Fibroblast of villous mesenchyme (primary cell): ENCODE results near the gene FOXP2. TPM values are rescaled to one million over a fixed set of nuclear protein-coding genes. Genes with fewer than 3 reads are reported as not detected.
"Not testable (repeated sequence)": the region's sequence is repeated elsewhere in the genome, so short reads cannot be mapped to it uniquely, and the experiment has no call there.

Source experiments
- DNase-seq: peaks from one replicate; pipeline ENCODE4 v3.0.0-alpha.2; 2010; ENCODE audit warnings: low read depth
- H3K4me3 ChIP-seq: 2 replicates; pipeline ENCODE4 v1.5.1; 2011; ENCODE audit warnings: low read depth, mild to moderate bottlenecking, low read length
- total RNA-seq: library from RNA; depleted of rRNA; stranded (reverse); fragments of >200 nt; gene quantifications from 2 replicates; pipeline ENCODE4 v1.2.3, GENCODE V29; 2012
- TF ChIP-seq, protein P1 (sequence below): IDR thresholded peaks from 2 replicates; pipeline ENCODE4 v1.5.1; 2012; ENCODE audit warnings: low read depth, mild to moderate bottlenecking, low read length; ENCODE audit not compliant: insufficient read depth

FOXP2 gene
- total RNA-seq, 1 donor = 0.86 TPM

DNA sequence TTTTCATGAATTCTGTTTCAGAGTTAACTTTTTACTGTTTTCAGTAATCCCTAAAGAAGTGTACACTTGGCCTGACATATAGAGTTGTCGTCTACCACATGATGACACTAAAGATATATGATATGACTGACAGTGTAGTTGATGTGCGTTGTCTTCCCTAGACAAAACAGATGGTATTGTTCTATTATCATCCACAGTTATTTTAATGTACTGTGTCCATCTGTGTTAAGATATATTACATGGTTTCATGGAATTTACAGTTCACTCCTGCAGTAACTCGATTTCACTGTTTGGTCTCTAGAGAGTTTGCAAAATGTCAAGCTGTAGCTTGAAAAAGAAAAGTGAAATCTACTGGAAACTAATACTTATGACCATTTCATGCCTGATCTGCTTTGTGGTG lies 18.1 kb downstream of the FOXP2 start:
- DNase-seq = no peak
- TF ChIP-seq, protein P1, sequence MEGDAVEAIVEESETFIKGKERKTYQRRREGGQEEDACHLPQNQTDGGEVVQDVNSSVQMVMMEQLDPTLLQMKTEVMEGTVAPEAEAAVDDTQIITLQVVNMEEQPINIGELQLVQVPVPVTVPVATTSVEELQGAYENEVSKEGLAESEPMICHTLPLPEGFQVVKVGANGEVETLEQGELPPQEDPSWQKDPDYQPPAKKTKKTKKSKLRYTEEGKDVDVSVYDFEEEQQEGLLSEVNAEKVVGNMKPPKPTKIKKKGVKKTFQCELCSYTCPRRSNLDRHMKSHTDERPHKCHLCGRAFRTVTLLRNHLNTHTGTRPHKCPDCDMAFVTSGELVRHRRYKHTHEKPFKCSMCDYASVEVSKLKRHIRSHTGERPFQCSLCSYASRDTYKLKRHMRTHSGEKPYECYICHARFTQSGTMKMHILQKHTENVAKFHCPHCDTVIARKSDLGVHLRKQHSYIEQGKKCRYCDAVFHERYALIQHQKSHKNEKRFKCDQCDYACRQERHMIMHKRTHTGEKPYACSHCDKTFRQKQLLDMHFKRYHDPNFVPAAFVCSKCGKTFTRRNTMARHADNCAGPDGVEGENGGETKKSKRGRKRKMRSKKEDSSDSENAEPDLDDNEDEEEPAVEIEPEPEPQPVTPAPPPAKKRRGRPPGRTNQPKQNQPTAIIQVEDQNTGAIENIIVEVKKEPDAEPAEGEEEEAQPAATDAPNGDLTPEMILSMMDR = no peak
- H3K4me3 ChIP-seq = no peak overlapping the region

DNA sequence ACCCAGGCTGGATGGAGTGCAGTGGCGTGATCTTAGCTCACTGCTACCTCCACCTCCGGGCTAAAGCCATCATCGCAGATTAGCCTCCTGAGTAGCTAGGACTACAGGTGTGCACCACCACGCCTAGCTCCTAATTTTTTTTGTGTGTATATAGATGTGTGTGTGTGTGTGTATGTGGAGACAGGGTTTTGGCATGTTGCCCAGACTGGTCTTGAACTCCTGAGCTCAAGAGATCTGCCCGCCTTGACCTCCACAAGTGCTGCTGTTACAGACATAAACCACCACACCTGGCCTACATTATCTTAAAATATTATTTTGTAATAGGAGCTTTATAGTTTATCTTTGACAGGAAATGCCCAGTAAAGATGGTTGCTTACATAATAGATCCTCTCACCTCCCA lies 25.0 kb downstream of the FOXP2 start:
- H3K4me3 ChIP-seq = no peak overlapping the region
- DNase-seq = no peak
- TF ChIP-seq, protein P1 = no peak

DNA sequence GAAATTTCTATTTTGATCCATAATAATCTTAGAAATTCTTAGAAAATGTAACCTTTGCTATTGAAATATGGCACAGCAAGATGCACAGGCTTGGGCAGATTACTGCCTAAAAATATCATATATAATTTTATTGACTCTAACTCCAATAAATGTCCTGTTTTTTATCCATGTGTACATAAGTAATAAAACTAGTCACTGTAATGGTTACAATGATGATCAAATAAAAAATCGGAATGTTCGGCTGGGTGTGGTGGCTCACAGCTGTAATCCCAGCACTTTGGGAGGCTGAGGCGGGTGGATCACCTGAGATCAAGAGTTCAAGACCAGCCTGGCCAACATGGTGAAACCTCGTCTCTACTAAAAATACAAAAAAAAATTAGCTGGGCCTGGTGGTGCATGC lies 26.3 kb downstream of the FOXP2 start:
- not testable (repeated sequence) for H3K4me3 ChIP-seq, DNase-seq

DNA sequence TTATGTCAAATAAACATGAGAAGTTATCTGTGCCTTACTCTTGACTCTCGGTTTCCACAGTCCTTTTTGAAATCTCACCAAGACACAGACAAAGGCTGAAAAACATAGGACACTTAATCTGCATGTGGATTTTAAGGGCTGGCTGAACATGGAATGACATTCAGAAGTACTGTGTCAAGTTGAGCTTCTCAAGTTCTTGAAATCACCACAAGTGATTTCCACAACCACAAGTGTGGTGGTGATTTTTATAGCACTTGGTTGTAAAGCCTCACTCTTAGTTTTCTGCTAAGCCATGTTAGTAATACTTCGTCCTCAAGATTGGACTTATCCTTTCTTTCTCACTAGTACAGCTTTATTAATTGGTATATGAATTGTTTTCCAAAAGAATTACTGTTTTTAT lies 29.6 kb downstream of the FOXP2 start:
- TF ChIP-seq, protein P1 = no peak
- H3K4me3 ChIP-seq = no peak overlapping the region
- no peak for DNase-seq

DNA sequence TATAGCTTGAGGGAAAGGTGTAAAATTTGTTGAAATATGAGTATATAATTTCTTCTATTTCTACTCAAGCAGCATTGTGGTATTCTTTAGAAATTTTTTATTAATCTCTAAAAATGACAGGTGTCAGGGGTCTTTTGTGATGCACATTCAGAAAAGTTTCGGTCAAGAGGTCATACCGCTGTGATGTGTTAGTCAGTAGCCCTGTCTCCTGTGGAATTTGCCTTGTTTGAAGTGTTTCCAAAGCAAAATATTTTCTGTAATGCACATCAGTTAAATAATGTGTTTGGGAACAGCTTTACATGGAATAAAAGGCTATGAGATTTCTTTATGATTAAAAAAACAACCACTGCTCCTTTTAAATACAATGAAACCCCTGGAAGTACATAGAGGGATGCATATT lies 35.8 kb downstream of the FOXP2 start:
- TF ChIP-seq, protein P1 = no peak
- H3K4me3 ChIP-seq = no peak overlapping the region
- DNase-seq = no peak

DNA sequence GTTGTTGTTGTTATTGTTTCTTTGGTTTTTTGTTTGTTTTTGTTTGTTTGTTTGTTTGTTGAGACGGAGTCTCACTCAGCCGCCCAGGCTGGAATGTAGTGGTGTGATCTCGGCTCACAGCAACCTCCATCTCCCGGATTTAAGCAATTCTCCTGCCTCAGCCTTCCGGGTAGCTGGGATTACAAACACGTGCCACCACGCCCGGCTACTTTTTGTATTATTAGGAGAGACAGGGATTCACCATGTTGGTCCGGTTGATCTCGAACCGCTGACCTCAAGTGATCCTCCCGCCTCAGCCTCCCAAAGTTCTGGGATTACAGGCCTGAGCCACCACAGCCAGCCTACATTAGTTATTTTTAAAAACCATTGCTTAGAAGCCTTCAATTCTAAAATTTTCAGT lies 45.0 kb downstream of the FOXP2 start:
- no peak overlapping the region for H3K4me3 ChIP-seq
- DNase-seq = no peak
- TF ChIP-seq, protein P1 = no peak

DNA sequence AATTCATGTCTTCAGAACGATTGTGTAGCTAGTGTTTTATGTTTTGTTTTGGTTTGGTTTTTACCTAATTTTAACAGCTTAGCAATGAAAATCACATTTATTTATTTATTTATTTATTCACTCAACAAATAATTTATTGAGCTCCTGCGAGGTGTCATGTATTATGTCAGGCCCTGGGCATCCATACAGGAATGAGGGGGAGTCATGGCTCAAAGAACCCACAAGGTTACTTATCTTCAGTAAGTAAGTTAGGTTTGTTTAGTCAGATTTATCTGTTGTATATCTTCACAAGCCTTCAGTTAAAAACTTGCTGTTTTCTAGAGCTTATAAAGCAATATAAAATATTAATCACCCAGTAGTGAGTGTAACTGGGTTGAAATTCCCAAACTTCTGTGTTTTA lies 45.4 kb downstream of the FOXP2 start:
- TF ChIP-seq, protein P1 = no peak
- DNase-seq = no peak
- H3K4me3 ChIP-seq = no peak overlapping the region
